SU-DHL-6 (cell line): ENCODE results near the gene TCF4.

ENCODE experiments used
- CTCF ChIP-seq: fragments of 200-600 bp; sonication (generic); IDR thresholded peaks from one replicate; pipeline ENCODE4 v1.5.1; 2017; ENCODE audit warnings: antibody characterized with exemption, mild to moderate bottlenecking, low read length, moderate library complexity; ENCODE audit not compliant: insufficient read depth, poor library complexity, severe bottlenecking
- EZH2phosphoT487 ChIP-seq: fragments of 200-600 bp; sonication (generic), shearing (Covaris generic); conservative IDR thresholded peaks from 2 replicates; pipeline ENCODE4 v1.6.1; 2018; ENCODE audit warnings: mild to moderate bottlenecking, antibody characterized with exemption, low read length, moderate library complexity, mixed read lengths

GRCh38 chr18:55501579-55501978, 86.4 kb downstream of the TCF4 start:
- TF ChIP-seq CTCF: no peak
- TF ChIP-seq EZH2phosphoT487: no peak
